ENCODE measurements around the gene PPP1R12B.

DNA sequence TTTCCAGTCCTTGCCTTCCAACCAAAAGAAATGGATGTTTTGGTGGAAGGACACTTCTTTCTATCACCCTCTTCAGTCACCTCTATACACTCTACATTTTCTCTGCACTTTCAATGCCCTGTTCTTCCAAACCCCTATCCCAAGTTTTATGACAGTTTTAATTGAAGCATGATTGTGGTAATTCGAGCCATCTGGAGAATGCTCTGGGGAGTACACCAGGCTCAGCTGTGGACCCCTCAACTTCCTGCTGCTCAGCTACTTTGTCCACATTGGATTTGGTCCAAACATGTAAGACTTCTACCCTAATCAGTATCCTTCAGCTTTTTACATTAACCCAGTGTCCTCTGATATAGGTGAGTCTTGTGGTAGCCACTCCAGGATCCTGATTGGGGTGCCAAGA is 232.1 kb downstream of the PPP1R12B start:
- TF ChIP-seq, protein P1, sequence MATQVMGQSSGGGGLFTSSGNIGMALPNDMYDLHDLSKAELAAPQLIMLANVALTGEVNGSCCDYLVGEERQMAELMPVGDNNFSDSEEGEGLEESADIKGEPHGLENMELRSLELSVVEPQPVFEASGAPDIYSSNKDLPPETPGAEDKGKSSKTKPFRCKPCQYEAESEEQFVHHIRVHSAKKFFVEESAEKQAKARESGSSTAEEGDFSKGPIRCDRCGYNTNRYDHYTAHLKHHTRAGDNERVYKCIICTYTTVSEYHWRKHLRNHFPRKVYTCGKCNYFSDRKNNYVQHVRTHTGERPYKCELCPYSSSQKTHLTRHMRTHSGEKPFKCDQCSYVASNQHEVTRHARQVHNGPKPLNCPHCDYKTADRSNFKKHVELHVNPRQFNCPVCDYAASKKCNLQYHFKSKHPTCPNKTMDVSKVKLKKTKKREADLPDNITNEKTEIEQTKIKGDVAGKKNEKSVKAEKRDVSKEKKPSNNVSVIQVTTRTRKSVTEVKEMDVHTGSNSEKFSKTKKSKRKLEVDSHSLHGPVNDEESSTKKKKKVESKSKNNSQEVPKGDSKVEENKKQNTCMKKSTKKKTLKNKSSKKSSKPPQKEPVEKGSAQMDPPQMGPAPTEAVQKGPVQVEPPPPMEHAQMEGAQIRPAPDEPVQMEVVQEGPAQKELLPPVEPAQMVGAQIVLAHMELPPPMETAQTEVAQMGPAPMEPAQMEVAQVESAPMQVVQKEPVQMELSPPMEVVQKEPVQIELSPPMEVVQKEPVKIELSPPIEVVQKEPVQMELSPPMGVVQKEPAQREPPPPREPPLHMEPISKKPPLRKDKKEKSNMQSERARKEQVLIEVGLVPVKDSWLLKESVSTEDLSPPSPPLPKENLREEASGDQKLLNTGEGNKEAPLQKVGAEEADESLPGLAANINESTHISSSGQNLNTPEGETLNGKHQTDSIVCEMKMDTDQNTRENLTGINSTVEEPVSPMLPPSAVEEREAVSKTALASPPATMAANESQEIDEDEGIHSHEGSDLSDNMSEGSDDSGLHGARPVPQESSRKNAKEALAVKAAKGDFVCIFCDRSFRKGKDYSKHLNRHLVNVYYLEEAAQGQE (IDR thresholded peaks at IDR 0.05; ENCODE audit: insufficient read depth in 1 of 2, low read depth in 2 of 2, low read length in 1 of 2): no peak
- TF ChIP-seq, protein P2, sequence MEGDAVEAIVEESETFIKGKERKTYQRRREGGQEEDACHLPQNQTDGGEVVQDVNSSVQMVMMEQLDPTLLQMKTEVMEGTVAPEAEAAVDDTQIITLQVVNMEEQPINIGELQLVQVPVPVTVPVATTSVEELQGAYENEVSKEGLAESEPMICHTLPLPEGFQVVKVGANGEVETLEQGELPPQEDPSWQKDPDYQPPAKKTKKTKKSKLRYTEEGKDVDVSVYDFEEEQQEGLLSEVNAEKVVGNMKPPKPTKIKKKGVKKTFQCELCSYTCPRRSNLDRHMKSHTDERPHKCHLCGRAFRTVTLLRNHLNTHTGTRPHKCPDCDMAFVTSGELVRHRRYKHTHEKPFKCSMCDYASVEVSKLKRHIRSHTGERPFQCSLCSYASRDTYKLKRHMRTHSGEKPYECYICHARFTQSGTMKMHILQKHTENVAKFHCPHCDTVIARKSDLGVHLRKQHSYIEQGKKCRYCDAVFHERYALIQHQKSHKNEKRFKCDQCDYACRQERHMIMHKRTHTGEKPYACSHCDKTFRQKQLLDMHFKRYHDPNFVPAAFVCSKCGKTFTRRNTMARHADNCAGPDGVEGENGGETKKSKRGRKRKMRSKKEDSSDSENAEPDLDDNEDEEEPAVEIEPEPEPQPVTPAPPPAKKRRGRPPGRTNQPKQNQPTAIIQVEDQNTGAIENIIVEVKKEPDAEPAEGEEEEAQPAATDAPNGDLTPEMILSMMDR (IDR thresholded peaks at IDR 0.05): no peak

Data from Panc1 (cell line).